Loucy (cell line): ENCODE data around the gene NCOA1.
A peak's percentile ranks its signal among the peaks of the same experiment; 100 is the strongest.
"Not testable (repeated sequence)": the region's sequence is repeated elsewhere in the genome, so short reads cannot be mapped to it uniquely, and the experiment has no call there.

Experiments
- H2AFZ ChIP-seq: fragments of 200-600 bp; sonication (generic); 2 replicates; pipeline ENCODE4 v1.6.0; 2016; ENCODE audit warnings: antibody characterized with exemption, mild to moderate bottlenecking, low read length, moderate library complexity
- H3F3A ChIP-seq: fragments of 200-600 bp; 2 replicates; pipeline ENCODE4 v1.6.0; 2016; ENCODE audit warnings: antibody characterized with exemption, low read depth, mild to moderate bottlenecking
- H3K27me3 ChIP-seq: fragments of 200-600 bp; sonication (generic); 2 replicates; pipeline ENCODE4 v1.6.1; 2014; ENCODE audit warnings: low read length, mild to moderate bottlenecking; ENCODE audit not compliant: insufficient read depth, poor library complexity, severe bottlenecking
- H3K36me3 ChIP-seq: fragments of 200-600 bp; sonication (generic); 2 replicates; pipeline ENCODE4 v1.6.1; 2016; ENCODE audit warnings: low read length; ENCODE audit not compliant: insufficient read depth
- H3K4me1 ChIP-seq: fragments of 200-600 bp; sonication (generic); 2 replicates; pipeline ENCODE4 v1.5.1; 2014; ENCODE audit warnings: low read length, mild to moderate bottlenecking; ENCODE audit not compliant: insufficient read depth, poor library complexity, severe bottlenecking
- H3K4me2 ChIP-seq: fragments of 200-600 bp; sonication (generic); 2 replicates; pipeline ENCODE4 v1.6.0; 2014; ENCODE audit warnings: antibody characterized with exemption, low read length, low read depth, mild to moderate bottlenecking; ENCODE audit not compliant: poor library complexity, severe bottlenecking
- H3K4me3 ChIP-seq: fragments of 200-600 bp; sonication (generic); 2 replicates; pipeline ENCODE4 v1.5.1; 2014; ENCODE audit warnings: low read length, mild to moderate bottlenecking, mixed read lengths; ENCODE audit not compliant: poor library complexity, severe bottlenecking
- H3K79me2 ChIP-seq: fragments of 200-600 bp; sonication (generic); 2 replicates; pipeline ENCODE4 v1.6.1; 2014; ENCODE audit warnings: low read length; ENCODE audit not compliant: insufficient read depth
- H3K9ac ChIP-seq: fragments of 200-600 bp; sonication (generic); 2 replicates; pipeline ENCODE4 v1.6.0; 2014; ENCODE audit warnings: mild to moderate bottlenecking, low read depth, low read length, moderate library complexity; ENCODE audit not compliant: poor library complexity, severe bottlenecking
- H3K9me2 ChIP-seq: fragments of 200-600 bp; sonication (generic); replicated peaks from 2 replicates; pipeline ENCODE4 v1.6.1; 2016; ENCODE audit warnings: low read depth, low read length, mixed read lengths
- H3K9me3 ChIP-seq: fragments of 200-600 bp; sonication (generic); 2 replicates; pipeline ENCODE4 v1.6.1; 2014; ENCODE audit warnings: mild to moderate bottlenecking, antibody characterized with exemption, low read length, low read depth; ENCODE audit not compliant: insufficient read depth
- H4K20me1 ChIP-seq: fragments of 200-600 bp; sonication (generic); 2 replicates; pipeline ENCODE4 v1.6.0; 2014; ENCODE audit warnings: antibody characterized with exemption, low read length, mild to moderate bottlenecking; ENCODE audit not compliant: insufficient read depth, poor library complexity, severe bottlenecking
- EZH2phosphoT487 ChIP-seq: fragments of 200-600 bp; IDR thresholded peaks from 2 replicates; pipeline ENCODE4 v1.6.1; 2018; ENCODE audit warnings: antibody characterized with exemption, mild to moderate bottlenecking, moderate library complexity, borderline replicate concordance
- TF ChIP-seq, protein P1 (sequence below): fragments of 200-600 bp; sonication (generic); conservative IDR thresholded peaks from 2 replicates; pipeline ENCODE4 v1.5.1; 2014; ENCODE audit warnings: mild to moderate bottlenecking, antibody characterized with exemption, low read length

The NCOA1 gene

DNA sequence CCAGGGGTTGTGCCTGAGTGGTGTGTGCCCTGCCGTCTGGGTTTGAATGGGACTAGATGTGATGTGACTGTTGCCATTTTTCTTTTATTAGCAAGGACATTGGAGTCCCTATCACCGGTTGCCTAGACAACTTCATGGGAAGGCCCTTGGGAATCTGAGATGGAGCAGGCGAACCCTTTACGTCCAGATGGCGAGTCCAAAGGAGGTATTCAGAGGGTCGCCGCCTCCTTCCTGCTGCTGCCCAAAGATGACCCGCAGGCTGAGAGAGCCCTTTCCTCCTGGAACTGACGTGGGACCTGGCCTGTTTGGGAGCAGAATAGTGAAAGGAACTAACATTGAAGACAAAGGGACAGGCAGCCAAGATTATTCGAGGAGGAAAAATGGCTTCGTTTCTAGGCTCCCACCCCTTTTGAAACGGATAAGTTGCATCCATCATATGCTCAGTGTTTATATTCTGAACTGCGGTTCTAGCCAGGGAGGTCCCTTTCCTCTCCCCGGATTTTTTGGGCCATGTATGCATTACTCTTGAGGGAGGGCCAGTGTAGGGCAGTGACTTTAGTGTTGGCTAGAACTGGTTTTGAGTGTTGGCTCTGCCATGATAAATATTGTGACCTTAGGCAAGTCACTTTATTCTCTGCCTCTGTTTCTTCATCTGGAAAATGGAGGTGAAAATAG is 302.8 kb downstream of the NCOA1 start:
- Histone ChIP-seq H3K36me3 (no peaks in the 10 kb centered on the region), H3K79me2 (peaks cover 56% of the 10 kb centered on the region), H2AFZ (peak overlapping the region; percentile 89), H3K9ac (peak overlapping the region; percentile 90), H3K4me2 (peak overlapping the region; percentile 78), H3K9me2 (no peaks in the 10 kb centered on the region), H3K27me3 (no peaks in the 10 kb centered on the region), H3K9me3 (no peaks in the 10 kb centered on the region), H3K4me3 (peak overlapping the region; percentile 91), H3K4me1 (peaks cover 53% of the 10 kb centered on the region), H4K20me1 (peaks cover 19% of the 10 kb centered on the region), H3F3A (no peaks in the 10 kb centered on the region)
- TF ChIP-seq EZH2phosphoT487, result no peak
- TF ChIP-seq, protein P1, sequence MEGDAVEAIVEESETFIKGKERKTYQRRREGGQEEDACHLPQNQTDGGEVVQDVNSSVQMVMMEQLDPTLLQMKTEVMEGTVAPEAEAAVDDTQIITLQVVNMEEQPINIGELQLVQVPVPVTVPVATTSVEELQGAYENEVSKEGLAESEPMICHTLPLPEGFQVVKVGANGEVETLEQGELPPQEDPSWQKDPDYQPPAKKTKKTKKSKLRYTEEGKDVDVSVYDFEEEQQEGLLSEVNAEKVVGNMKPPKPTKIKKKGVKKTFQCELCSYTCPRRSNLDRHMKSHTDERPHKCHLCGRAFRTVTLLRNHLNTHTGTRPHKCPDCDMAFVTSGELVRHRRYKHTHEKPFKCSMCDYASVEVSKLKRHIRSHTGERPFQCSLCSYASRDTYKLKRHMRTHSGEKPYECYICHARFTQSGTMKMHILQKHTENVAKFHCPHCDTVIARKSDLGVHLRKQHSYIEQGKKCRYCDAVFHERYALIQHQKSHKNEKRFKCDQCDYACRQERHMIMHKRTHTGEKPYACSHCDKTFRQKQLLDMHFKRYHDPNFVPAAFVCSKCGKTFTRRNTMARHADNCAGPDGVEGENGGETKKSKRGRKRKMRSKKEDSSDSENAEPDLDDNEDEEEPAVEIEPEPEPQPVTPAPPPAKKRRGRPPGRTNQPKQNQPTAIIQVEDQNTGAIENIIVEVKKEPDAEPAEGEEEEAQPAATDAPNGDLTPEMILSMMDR, result no peak

DNA sequence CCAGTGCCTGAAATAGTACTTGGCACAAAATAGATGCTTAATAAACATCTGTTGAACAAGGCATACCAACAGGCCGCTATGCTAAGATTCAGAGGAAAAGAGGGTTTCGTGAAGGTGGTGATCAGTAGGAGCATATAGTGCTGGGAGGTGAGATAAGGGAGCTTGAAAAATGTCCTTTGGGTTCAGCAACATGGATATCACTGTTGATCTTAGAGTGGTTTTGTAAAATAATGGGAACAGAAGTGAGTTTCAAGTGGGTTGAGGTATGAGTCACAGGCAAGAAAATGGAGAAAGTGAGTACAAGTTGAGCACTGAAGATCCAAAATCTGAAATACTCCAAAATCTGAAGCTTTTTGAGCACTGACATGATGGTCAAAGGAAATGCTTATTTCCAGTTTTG is 306.6 kb downstream of the NCOA1 start:
- Histone ChIP-seq H3K9me2 (no peaks in the 10 kb centered on the region), H3K4me1 (peaks cover 43% of the 10 kb centered on the region), H3K4me2 (peak overlapping the region; percentile 78)

DNA sequence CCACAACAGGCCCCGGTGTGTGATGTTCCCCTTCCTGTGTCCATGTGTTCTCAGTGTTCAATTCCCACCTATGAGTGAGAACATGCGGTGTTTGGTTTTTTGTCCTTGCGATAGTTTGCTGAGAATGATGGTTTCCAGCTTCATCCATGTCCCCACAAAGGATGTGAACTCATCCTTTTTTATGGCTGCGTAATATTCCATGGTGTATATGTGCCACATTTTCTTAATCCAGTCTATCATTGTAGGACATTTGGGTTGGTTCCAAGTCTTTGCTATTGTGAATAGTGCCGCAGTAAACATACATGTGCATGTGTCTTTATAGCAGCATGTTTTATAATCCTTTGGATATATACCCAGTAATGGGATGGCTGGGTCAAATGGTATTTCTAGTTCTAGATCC is 309.4 kb downstream of the NCOA1 start:
- not testable (repeated sequence) for H3K27me3 ChIP-seq, H3K9me2 ChIP-seq, H3K4me3 ChIP-seq, H3K4me2 ChIP-seq, H3K9me3 ChIP-seq, H2AFZ ChIP-seq, H3K9ac ChIP-seq, H3F3A ChIP-seq
- Histone ChIP-seq H3K79me2 (peaks cover 50% of the 10 kb centered on the region), H4K20me1 (peaks cover 11% of the 10 kb centered on the region), H3K4me1 (peaks cover 28% of the 10 kb centered on the region), H3K36me3 (peaks cover 11% of the 10 kb centered on the region; the same call in 1 of the 2 replicates)

More for the DNA sequence above, 306.6 kb downstream of the NCOA1 start:
- no peak for TF ChIP-seq EZH2phosphoT487
- TF ChIP-seq, protein P1, result no peak
- Histone ChIP-seq H4K20me1 (peaks cover 19% of the 10 kb centered on the region), H3K9me3 (no peaks in the 10 kb centered on the region), H3K4me3 (peak overlapping the region; percentile 12), H3K79me2 (peaks cover 72% of the 10 kb centered on the region), H3K36me3 (peaks cover 10% of the 10 kb centered on the region; the same call in 1 of the 2 replicates), H3K9ac (no peak overlapping the region), H3F3A (no peaks in the 10 kb centered on the region), H2AFZ (no peak overlapping the region), H3K27me3 (no peaks in the 10 kb centered on the region)

DNA sequence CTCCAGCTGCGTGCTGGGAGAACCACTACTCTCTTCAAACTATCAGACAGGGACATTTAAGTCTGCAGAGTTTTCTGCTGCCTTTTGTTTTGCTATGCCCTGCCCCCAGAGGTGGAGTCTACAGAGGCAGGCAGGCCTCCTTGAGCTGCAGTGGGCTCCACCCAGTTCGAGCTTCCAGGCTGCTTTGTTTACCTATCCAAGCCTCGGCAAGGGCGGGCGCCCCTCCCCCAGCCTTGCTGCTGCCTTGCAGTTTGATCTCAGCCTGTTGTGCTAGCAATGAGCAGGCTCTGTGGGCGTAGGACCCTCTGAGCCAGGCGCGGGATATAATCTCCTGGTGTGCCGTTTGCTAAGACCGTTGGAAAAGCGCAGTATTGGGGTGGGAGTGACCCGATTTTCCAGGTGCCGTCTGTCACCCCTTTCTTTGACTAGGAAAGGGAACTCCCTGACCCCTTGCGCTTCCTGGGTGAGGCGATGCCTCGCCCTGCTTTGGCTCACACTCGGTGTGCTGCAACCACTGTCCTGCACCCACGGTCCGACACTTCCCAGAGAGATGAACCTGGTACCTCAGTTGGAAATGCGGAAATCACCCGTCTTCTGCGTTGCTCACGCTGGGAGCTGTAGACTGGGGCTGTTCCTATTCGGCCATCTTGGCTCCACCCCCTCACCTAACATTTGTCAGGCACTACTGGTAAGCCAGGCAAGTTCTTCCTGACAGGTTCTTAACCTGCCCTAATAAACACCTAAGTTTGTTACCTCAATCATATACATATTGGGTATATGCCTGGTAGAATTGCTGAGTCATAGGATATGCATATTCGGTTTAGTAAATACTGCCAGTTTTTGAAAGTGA is 315.0 kb downstream of the NCOA1 start:
- H3K9ac ChIP-seq, H3K4me2 ChIP-seq, H3F3A ChIP-seq, H3K9me3 ChIP-seq, H2AFZ ChIP-seq, H3K4me3 ChIP-seq, H3K4me1 ChIP-seq, H3K9me2 ChIP-seq, H3K27me3 ChIP-seq: not testable (repeated sequence)
- peaks cover 57% of the 10 kb centered on the region for H3K79me2 ChIP-seq
- peaks cover 15% of the 10 kb centered on the region for H4K20me1 ChIP-seq
- H3K36me3 ChIP-seq, result peaks cover 19% of the 10 kb centered on the region; the same call in 1 of the 2 replicates
